Liver (tissue), 3 donors: Measurements from ENCODE around the gene HPS5.

Experiments used
- GABPA ChIP-seq, 2 donors: IDR thresholded peaks in 1 of 2; conservative IDR thresholded peaks in 1 of 2; 2 replicates each; pipeline ENCODE4 v1.6.1; 2016; ENCODE audit warnings: antibody characterized with exemption in 2 of 2, mild to moderate bottlenecking in 1 of 2, moderate library complexity in 1 of 2
- JUND ChIP-seq, 2 donors: IDR thresholded peaks; 2 replicates each; pipeline ENCODE4 v1.6.1; 2016; ENCODE audit warnings: antibody characterized with exemption in 2 of 2
- RAD21 ChIP-seq, 2 donors: IDR thresholded peaks; 2 replicates each; pipeline ENCODE4 v1.6.1; 2016; ENCODE audit warnings: antibody characterized with exemption in 2 of 2, mild to moderate bottlenecking in 2 of 2
- RXRA ChIP-seq, 2 donors: IDR thresholded peaks; 2 replicates each; pipeline ENCODE4 v1.6.1; 2017 to 2018; ENCODE audit warnings: antibody characterized with exemption in 2 of 2, mild to moderate bottlenecking in 1 of 2
- SP1 ChIP-seq: IDR thresholded peaks from 2 replicates; pipeline ENCODE4 v1.6.1; 2018; ENCODE audit warnings: antibody characterized with exemption, mild to moderate bottlenecking
- TAF1 ChIP-seq: conservative IDR thresholded peaks from 2 replicates; pipeline ENCODE4 v1.6.1; 2016; ENCODE audit warnings: antibody characterized with exemption, mild to moderate bottlenecking
- YY1 ChIP-seq: IDR thresholded peaks from 2 replicates; pipeline ENCODE4 v1.6.1; 2016; ENCODE audit warnings: antibody characterized with exemption, mild to moderate bottlenecking
- TF ChIP-seq, protein P1 (sequence below): fragments of 150-350 bp; IDR thresholded peaks from 2 replicates; pipeline ENCODE4 v1.5.1; 2017; ENCODE audit warnings: improper control_type of control experiment, low read depth, low read length; ENCODE audit not compliant: missing input control
- TF ChIP-seq, protein P2 (sequence below): IDR thresholded peaks from 2 replicates; pipeline ENCODE4 v1.6.1; 2016; ENCODE audit warnings: antibody characterized with exemption
- TF ChIP-seq, protein P3 (sequence below): IDR thresholded peaks from 2 replicates; pipeline ENCODE4 v1.6.1; 2016; ENCODE audit warnings: antibody characterized with exemption, mild to moderate bottlenecking
- TF ChIP-seq, protein P4 (sequence below): IDR thresholded peaks from 2 replicates; pipeline ENCODE4 v1.6.1; 2016; ENCODE audit warnings: antibody characterized with exemption
- donor health status: healthy.
- donor health status: healthy.

DNA sequence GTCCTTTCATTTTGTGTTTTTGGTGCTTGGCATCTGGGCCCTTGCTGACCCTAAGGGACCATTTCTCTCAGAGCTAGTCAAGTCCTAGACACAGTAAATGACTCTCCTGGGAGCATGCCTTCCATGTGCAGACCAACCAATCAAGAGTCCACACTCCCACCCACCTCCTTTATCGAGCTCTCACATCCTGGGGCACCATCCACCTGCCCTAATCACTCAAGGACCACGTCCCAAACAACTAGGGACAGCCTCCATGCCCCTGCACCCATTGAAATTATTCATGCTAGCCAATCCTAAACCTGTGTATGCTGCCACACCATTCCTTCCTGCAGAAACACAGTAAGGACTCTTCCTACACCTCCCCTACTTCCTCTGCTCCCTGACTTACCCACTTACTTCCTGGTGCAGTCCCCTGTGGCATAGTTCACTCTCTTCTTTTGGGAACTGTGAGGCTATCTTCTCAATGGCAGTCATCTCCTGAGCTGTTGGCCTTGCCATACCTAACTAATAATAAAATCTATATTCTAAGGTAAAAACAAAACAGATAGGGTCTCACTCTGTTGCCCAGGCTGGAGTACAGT, 67.1 kb downstream of the HPS5 start:
- TF ChIP-seq, protein P1, sequence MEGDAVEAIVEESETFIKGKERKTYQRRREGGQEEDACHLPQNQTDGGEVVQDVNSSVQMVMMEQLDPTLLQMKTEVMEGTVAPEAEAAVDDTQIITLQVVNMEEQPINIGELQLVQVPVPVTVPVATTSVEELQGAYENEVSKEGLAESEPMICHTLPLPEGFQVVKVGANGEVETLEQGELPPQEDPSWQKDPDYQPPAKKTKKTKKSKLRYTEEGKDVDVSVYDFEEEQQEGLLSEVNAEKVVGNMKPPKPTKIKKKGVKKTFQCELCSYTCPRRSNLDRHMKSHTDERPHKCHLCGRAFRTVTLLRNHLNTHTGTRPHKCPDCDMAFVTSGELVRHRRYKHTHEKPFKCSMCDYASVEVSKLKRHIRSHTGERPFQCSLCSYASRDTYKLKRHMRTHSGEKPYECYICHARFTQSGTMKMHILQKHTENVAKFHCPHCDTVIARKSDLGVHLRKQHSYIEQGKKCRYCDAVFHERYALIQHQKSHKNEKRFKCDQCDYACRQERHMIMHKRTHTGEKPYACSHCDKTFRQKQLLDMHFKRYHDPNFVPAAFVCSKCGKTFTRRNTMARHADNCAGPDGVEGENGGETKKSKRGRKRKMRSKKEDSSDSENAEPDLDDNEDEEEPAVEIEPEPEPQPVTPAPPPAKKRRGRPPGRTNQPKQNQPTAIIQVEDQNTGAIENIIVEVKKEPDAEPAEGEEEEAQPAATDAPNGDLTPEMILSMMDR = no peak
- TF ChIP-seq, protein P2, sequence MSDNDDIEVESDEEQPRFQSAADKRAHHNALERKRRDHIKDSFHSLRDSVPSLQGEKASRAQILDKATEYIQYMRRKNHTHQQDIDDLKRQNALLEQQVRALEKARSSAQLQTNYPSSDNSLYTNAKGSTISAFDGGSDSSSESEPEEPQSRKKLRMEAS = no peak
- TF ChIP-seq, protein P3, sequence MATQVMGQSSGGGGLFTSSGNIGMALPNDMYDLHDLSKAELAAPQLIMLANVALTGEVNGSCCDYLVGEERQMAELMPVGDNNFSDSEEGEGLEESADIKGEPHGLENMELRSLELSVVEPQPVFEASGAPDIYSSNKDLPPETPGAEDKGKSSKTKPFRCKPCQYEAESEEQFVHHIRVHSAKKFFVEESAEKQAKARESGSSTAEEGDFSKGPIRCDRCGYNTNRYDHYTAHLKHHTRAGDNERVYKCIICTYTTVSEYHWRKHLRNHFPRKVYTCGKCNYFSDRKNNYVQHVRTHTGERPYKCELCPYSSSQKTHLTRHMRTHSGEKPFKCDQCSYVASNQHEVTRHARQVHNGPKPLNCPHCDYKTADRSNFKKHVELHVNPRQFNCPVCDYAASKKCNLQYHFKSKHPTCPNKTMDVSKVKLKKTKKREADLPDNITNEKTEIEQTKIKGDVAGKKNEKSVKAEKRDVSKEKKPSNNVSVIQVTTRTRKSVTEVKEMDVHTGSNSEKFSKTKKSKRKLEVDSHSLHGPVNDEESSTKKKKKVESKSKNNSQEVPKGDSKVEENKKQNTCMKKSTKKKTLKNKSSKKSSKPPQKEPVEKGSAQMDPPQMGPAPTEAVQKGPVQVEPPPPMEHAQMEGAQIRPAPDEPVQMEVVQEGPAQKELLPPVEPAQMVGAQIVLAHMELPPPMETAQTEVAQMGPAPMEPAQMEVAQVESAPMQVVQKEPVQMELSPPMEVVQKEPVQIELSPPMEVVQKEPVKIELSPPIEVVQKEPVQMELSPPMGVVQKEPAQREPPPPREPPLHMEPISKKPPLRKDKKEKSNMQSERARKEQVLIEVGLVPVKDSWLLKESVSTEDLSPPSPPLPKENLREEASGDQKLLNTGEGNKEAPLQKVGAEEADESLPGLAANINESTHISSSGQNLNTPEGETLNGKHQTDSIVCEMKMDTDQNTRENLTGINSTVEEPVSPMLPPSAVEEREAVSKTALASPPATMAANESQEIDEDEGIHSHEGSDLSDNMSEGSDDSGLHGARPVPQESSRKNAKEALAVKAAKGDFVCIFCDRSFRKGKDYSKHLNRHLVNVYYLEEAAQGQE = no peak
- TF ChIP-seq, protein P4, sequence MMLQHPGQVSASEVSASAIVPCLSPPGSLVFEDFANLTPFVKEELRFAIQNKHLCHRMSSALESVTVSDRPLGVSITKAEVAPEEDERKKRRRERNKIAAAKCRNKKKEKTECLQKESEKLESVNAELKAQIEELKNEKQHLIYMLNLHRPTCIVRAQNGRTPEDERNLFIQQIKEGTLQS = no peak
- TF ChIP-seq RAD21 (IDR thresholded peaks at IDR 0.05) (no peak), TAF1 (no peak), YY1 (no peak), RXRA (IDR thresholded peaks at IDR 0.05) (no peak), GABPA (IDR thresholded peaks at IDR 0.05 in 1 of 2, conservative IDR thresholded peaks at IDR 0.05 in 1 of 2) (no peak), JUND (IDR thresholded peaks at IDR 0.05) (no peak), SP1 (no peak)
